GM21381 (cell line): ENCODE measurements around the gene SIAH3.

Source experiments
- ATAC-seq: cut with Tn5 transposase; IDR thresholded peaks from one replicate; pipeline ENCODE4 v1.9.1; 2021; ENCODE audit warnings: mild to moderate bottlenecking, moderate library complexity; ENCODE audit not compliant: unreplicated experiment

SIAH3 gene

GRCh38 chr13:45863709-45864590, 12.4 kb upstream of the SIAH3 start:
- no peak for ATAC-seq

DNA sequence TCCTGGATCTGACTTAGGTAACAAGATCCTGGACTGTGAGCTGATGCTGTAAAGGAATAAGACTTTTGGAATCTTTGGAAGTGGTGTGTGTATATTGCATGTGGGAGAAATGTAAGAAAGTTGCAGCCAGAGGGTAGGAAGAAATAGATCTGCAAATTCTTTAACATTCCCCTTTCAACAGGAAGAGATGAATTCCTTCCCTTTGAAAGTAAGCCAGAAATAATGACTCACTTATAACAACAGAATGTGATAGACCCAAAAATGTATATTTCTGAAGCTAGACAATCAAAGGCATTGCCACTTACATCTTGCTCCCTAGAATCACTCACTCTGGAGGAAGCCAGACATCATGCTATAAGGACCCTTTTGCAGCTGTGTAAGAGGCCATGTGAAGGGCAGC, 9.8 kb upstream of the SIAH3 start:
- ATAC-seq, result no peak

GRCh38 chr13:45860240-45860639, 8.7 kb upstream of the SIAH3 start:
- ATAC-seq, result no peak

DNA sequence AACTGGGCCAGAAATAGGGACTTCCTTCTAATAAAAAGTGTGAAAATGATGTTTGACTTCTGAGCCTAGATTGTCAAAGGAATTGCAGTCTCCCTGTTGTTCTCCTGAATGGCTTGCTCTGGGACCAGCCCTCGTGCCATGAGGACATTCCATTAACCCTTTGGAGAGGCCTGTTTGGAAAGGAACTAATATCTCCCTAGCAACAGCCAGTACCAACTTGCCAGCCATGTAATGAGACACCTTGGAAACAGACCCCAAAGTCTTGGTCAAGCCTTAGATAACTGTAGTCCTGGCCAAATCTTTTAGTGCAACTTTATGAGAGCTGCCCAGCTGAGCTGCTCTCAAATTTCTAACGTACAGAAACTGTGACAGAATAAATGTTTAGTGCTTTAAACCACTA, 8.2 kb upstream of the SIAH3 start:
- no peak for ATAC-seq

GRCh38 chr13:45852494-45852893, 941 bp upstream of the SIAH3 start:
- no peak for ATAC-seq

GRCh38 chr13:45851956-45852355, 403 bp upstream of the SIAH3 start:
- ATAC-seq, result no peak

- ATAC-seq, result no peak
These were observed 1.4 kb downstream of the SIAH3 start for GRCh38 chr13:45850027-45850613.

GRCh38 chr13:45849408-45849807, 2.1 kb downstream of the SIAH3 start:
- ATAC-seq, result no peak

- no peak for ATAC-seq
These were observed 3.9 kb downstream of the SIAH3 start for GRCh38 chr13:45847554-45848224.

DNA sequence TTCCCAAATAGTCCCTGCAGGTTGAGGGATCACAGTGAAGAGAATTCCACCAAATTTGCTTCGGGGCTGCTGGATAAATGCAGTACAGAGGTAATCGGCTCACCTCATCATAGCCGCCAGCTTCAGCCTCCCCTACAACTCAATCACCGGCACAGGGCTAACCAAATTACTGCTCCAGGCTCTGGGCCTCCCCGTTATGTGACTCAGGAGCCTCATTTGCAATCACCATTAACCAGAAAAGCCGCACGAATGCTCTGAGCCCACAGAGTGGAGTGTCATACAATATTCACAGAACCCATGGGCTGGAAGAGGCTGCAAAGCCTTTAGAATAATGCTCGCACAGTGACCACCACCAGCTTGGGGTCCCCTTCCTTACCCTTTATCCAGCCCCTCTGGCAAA, 4.9 kb downstream of the SIAH3 start:
- no peak for ATAC-seq

DNA sequence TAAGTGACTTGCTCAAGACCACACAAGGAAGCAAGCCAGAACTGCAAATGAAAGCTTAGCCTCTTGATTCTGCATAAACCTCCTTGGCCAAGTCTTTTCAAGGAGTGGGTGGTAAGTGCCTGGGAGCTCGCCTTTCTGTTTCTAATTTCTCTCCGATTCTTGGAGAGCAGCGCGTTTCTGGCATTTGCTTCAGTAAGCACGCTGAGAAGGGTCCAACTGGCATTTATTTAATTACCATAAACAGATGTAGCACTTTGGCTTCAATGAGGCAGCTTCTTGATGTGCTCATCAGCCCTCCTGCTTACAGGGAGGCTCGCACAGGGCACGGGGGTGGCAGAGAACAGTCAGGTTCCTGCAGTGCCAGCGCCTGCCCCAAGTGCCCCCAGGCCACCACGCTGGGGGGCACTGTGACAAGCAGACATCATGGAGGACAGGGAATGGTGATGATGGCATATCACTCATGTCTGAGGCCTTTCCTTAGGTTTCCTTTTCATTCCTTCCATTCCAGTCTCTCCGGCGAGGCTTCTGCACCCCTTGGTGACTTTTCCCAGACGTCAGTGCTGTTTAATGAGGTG, 13.3 kb downstream of the SIAH3 start:
- no peak for ATAC-seq

DNA sequence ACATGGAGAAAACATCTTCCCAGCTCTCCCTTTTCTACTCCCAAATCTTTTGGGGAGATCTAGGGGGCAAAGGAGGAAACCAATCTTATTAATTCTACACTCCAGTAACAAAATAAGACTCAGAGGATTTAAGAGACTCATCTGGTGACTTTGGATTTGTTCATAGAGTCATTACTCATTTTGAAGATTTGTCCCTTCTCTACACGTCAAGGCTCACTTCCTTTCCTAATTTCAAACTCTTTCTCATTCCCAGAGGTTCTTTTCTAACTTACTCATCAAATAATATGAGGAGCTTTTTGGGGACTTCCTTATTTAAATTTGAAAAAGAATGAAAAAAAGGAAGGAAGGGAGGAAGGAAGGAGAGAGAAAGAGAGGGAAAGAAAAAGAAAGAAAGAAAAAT, 14.4 kb downstream of the SIAH3 start:
- no peak for ATAC-seq

DNA sequence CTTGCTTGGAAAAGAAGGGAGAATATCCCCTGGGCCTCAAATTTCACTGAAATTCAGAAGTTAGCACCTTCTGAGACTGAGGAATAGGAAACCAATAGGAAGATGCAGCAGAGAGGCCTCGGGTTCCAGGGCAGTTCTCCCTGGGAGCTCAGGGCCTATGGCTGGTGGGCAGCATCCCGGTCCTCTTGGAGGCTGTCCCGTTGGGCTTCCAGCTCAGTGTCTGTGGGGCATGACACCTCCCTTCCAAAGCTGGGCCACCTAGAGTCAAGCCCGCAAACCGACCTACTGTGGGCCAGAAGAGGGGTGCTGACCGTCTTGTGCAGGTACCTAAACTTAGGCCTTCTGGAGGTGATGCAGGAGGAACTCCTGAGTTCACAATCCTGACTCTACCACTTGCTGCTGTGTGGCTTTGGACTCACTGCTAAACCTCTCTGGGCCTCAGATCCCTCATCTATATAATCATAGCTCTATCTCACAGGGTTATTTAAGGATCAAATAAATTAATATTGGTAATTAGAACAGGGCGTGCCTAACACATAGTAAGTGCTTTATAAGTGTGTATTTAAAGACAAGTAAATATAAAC, 17.1 kb downstream of the SIAH3 start:
- no peak for ATAC-seq

- ATAC-seq, result no peak
These were observed 17.7 kb downstream of the SIAH3 start for GRCh38 chr13:45833663-45834375.

- ATAC-seq, result no peak
These were observed 18.3 kb downstream of the SIAH3 start for GRCh38 chr13:45833242-45833641.

DNA sequence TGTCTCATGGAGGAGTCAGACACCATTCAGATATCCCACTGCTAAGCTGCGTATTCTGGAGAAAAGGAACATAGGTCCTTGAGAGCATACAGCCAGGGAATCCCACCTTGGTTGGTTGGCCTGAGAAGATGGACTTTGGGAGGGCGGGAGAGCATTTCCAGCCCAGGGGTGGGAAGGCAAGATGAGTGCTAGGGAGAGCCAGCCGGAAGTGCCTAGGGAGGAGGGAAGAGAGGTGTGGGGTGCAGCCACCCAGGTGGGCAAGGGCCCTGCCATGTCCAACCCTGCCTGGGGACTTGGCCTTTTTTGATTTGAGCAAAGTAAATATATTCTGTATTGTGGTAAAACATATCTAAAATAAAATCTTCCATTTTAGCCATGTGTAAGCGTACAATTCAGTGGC, 19.7 kb downstream of the SIAH3 start:
- ATAC-seq, result no peak

- no peak for ATAC-seq
These were observed 21.4 kb downstream of the SIAH3 start for GRCh38 chr13:45830121-45830520.

- no peak for ATAC-seq
These were observed 23.1 kb downstream of the SIAH3 start for GRCh38 chr13:45828256-45828968.

GRCh38 chr13:45827318-45827717, 24.2 kb downstream of the SIAH3 start:
- ATAC-seq, result no peak

- peak; percentile 81 for ATAC-seq
These were observed 24.8 kb downstream of the SIAH3 start for GRCh38 chr13:45826731-45827130.
